GM21619 (cell line): Measurements from ENCODE around the gene IGF1.

Source experiments
- ATAC-seq: cut with Tn5 transposase; IDR thresholded peaks from one replicate; pipeline ENCODE4 v1.9.1; 2021; ENCODE audit not compliant: unreplicated experiment

IGF1 gene

DNA sequence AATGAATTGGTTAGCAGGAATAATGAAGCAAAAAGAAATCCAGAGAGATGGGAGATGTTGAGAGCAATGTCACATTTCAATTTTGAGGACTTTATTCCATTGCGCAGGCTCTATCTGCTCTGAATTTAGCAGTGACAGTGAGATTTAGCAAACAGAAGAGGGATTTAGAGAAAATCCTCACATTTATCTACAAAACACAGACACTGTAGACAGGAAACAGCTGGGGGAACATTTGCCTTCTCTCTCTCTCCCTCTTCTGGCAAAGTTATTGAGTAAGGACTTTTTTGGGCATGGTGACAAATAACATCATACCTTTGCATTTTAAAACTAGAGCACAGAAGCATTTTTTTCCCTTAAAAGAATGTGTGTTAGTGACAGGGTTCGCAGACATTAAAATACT lies at the start of gene IGF1:
IGF1 (minus strand) TSS at position 158 of the 400 bp plus-strand sequence. CDS start 182 bp downstream, outside the sequence.
- ATAC-seq: no peak

DNA sequence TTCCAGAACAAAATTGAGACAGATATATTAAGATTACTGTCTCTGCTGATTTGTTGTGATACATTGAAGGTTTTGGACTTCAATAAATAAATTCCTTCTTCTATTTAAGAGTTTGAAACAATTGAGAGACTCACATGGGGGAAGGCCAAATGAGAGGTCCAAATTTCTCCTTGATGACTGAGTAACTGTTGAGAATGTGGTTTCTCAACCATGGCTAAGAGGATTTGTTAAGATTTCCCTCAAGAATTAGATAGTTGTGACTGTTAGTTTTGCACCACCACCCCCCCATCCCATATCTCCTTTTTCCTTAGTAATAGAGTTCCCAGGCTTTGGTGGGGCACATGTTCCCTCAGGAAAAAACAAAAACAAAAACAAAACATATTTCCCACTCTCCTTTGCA lies 47.7 kb upstream of the IGF1 start:
- no peak for ATAC-seq

DNA sequence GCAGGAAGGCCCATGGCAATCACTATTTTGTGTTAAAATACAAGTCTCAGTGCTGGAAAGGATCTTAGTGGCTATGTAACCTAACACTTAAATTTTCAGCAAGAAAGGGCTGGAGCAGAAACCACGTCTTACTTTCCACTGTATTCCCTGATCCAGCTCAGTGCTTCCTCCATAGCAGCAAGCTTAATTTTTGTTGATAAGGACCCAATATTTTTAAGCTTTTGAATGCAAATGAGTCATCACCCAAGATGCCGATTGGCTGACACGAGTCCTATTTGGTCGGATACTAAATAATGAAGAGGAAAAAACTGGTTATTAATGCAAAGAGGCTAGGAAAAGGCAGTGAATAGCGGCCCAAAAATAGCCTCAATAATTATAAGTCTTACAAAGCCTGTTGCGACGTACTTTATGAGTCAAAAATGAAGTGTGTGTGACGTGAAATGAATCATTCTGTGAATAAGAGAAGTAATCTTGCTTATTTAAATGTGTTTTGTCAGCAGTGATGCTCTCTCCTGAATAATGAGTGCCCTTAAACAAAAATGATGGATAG lies 46.9 kb upstream of the IGF1 start:
- ATAC-seq: no peak

DNA sequence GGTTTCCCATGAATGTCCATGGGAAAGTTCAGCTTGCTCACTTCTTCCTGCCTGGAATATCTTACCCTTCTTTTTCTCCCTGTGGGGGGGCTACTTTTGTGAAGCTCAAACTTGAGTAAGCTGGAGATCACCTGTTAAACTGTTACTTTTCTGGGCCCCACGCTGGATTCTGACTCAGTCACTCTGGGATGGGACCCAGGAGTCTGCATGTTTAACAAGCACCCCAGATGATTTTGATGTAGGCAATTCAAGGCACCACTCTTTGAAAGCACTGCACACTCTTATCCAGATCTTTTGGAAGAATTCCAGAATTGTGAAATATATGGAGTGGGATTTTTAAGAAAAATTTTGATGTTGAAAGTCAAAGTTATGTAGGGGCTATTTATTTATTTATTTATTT lies 46.3 kb upstream of the IGF1 start:
- ATAC-seq: no peak

DNA sequence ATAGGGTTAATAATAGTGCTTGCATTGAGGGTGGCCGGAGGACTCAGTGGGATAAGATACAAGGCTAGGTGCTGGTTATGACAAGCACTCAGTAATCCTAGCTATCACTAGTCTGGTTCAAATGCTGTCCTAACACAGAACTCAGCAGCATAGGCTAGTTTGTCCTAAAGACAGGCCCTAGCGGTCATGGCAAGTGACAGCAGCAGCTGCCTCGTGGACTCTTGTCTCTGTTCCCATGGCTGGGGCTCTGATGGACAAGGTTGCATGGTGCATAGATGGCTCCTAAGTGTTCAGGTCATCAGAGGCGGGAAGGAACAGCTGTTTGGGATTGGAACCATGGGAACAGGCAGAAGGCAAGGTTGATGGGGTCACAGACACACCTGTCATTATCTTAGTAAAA lies 42.4 kb upstream of the IGF1 start:
- no peak for ATAC-seq

DNA sequence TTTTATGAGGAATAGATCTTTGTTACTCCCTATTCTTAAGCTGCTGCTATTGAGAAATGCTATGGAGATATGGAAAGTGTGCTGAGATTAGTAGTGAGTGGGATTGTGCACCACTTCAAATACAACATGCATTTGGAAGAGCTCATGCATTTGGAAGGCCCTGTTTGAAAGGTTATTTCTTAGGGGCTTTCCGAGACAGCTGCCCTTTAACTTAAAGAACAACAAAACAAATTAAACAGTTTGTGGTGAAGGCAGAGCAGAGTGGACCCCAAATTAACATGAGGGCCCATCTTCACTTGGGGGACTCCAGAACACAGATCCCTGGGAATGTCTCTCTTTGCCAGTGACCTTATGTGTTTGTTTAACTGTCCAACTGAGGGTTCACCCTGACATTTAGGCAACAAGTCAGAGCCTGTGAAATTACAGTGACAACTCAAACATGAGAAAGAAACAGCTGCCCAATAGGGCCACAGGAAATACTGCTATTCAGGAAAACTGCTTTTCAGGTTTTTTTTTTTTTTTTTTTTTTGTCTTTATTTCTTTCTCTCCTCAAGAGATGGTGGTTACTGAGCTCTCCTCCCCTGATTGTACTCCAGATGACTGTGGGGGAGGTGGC lies 41.4 kb upstream of the IGF1 start:
- ATAC-seq: no peak

DNA sequence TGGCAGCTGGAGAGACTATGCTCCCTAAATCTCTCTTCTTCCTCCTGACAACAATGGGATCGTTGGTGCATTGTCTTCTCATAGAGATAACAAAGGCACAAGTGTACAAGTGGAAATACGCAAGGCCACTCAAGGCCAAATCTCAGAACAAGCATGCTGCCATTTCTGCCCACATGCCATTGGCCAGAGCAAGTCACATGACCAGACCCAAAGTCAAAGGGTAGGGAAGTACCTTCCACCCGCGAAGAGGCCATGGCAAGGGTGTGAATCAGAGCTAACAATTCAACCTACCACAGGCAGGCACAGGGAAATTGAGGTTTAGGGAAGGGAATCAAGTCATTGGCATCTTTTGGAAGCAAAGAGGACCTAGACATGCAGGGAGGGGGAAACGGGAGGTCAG lies 38.5 kb upstream of the IGF1 start:
- no peak for ATAC-seq

DNA sequence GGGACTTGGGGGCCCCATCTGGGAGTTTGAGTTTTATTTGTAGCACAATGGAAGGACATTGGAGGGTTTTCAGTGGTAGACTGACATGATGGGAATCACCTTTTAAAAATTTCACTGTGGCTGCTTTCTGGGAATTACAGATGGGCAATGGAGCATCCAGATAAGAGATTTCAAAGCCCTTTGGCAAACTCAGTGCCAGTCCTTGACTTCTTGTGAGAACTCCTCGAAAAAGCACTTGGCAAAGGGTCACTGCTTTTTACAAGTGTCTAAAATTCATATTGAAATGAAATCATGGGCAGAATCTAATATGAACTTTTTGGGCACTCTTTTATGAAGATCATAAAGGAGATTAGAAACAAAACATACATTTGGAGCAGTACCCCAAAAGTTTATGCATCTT lies 34.3 kb upstream of the IGF1 start:
- no peak for ATAC-seq

DNA sequence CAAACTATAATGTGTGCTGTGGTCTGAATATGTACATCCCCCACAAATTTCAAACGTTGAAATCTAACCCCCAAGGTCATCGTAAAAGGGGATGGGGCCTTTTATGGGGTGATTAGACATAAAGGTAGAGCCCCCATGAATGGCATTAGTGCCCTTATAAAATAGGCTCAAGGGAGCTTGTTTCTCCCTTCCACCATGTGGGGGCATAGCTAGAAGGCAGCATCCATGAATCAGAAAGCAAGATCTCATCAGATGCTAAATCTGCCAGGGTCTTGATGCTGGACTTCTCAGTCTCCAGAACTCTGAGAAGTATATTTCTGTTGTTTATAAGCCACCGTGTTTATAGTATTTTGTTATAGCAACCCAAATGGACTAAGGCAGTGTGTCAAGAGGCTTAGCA lies 33.4 kb upstream of the IGF1 start:
- ATAC-seq: no peak

DNA sequence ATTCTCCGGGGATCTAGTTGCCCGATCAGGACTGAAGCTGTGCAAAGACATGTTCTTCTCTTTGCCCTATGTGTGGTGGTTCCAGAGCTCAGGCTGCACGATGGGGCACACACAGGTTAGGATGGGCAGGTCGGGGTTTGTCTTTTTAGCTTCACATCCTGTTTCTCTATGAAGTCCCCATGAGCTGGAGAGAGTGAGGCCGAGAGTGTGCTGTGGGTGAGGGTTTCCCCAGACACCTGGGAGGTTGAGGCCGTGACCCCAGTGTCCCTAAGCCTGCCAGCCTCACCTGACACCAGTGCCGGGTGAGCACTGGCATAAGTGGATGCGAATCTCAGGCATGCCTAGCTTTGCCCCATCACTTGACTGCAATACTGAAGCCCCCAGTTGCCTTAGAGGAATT lies 32.9 kb upstream of the IGF1 start:
- ATAC-seq: peak; percentile 88

DNA sequence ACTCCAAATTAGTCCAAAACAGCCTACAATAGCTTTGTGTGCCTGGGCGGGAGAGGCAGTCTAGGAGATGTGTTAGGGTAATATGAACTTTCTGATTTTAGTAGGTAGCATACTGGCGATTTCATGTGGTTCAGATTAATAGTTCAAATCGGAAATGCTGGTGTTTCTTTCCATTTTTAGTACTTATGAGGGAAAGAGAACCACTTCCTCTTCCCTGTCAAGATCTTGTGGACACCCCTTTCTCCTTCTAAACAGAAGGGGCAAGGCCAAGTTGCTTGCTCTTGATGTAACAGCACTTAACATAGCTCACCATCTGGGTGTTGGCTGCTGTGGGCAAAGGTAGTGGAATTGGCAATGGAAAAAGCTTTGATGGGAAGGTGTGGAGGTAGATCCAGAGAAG lies 32.2 kb upstream of the IGF1 start:
- no peak for ATAC-seq

DNA sequence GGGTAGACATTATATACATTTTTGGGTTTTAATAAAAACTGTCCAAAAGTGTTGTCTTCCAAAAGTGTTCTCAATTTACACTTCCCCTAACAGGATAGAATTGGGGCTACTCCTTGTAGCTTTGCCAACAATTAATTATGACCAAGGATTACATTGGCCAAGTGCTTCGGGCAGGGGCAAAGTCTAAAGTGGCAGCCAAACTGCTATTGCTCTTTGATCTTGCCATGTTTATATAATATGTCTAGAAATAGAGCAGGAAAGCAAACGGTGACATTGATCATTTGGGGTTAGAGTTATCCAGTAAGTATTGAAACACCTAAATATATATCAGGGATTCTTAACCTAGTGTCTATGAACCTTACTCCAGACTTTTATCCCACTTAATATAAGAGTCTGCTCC lies 31.2 kb upstream of the IGF1 start:
- ATAC-seq: no peak

DNA sequence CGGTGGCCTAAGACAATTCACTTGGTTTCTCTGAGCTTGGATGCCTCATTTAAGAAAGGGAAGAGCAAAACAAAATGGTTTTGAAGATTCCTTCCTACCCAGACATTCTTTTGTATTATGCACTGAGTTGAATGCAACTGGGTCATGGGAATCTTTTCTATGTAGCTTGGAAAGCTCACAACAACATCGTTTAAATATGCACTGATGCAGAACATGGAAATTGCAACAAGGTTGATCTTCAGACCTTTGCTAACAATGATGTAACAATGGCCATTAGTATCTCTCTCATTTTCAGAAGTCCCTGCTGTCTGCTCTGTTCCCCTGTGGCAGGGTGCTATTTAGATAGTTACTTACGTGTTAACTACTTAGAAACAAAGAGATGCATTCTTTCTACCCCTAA lies 30.1 kb upstream of the IGF1 start:
- ATAC-seq: no peak

DNA sequence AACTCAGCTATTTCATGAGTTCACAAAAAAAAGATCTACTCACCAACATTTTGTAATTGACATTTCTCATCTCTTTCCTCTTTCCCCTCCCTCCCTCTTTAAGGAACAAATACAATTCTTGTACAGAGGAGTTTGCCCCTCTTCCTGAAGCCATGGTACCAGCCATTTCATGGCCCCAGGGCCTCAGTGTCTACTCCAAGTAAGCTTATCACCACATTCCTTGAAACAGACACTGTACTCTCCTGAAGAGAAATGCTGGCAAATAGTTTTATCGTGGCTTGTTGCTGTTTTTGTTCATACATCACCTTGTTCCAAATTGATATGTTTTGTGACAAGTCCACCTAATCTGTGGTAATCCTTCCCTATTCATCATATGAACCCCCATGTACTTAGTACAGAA lies 29.7 kb upstream of the IGF1 start:
- ATAC-seq: no peak

DNA sequence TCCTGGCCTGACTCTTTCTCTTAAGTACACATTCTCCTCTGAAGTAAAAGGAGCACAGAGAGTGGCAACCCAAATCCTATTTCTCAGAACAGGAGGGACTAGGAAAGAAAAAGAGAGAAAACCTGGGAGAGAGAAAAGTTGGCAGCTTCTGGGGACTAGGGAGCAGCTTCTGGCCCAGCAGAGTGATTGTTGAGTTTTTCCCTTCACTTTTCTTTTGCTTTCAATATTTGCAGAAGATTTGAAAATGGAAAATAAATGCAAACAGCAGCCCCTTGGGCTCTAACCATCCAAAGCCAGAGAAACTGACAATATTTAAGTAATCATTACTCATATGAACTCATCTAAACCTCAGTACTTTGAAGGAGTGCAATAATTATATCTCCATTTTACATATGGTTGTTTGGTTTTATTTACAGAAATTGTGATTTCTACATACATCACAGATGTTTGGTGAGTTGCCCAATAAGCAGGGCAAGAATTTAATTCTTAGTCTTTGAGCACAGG lies 28.8 kb upstream of the IGF1 start:
- ATAC-seq: no peak

DNA sequence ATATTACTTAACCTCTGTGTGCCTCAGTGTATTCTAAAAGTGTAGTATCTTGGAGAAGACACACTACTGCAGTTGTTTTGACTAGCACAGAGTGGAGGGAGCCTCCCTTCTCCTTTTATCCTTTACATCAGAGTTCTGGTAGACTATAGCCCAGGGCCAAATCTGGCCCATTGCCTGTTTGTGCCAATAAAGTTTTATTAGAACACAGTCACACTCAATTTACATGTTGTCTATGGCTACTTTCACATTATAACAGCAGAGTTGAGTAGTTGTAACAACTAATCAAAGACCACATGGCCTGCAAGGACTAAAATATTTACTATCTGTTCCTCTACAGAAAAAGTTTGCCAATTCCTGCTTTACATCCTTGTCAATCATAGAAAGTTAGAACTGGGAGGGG lies 27.7 kb upstream of the IGF1 start:
- no peak for ATAC-seq

DNA sequence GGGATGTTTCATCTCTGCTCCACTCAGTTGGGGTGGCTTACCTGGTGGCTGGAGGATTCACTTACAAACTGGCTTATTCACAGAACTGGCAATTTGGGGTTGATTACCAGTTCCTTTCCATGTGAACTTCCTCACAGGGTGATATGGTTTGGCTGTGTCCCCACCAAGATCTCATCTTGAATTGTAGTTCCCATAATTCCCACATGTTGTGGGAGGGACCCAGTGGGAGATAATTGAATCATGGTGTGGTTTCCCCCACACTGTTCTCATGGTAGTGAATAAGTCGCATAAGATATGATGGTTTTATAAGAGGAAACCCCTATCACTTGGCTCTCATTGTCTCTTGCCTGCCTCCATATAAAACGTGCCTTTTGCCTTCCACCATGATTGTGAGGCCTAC lies 26.9 kb upstream of the IGF1 start:
- no peak for ATAC-seq

DNA sequence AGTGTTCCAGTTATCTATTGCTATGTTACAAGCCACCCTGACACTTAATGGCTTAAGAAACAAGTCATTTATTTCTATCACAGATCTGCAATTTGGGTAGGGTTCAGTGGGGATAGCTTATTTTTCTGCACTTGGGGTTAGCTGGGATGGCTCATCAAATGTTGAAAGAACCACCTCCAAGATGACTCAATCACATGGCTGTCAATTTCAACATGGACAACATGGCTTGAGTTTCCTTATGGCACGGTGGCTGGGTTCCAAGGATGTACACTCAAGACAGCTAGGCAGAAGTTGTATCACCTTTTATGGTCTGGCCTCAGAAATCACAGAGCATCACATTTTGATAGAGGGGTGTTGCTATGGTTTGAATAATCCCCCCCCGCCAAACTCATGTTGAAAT lies 24.5 kb upstream of the IGF1 start:
- no peak for ATAC-seq

DNA sequence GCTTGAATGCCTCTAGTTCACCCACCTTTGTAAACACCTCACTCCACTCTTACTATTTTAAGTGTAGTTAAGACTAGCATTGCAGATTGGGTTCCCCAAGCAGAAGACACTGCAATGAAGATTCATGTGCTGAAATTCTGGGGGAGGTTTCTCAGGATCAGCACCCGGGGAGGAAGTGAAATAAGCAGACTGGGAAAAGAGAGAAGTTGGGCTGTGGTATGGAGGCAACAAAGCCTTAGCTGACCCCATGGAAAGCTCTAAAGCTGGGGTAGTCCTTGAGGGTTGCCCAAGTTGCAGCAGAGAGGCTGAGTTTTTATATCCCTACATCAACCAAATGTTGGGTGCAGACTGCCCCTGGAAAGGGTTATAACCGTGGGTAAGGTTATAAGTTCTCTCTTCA lies 23.9 kb upstream of the IGF1 start:
- ATAC-seq: no peak

DNA sequence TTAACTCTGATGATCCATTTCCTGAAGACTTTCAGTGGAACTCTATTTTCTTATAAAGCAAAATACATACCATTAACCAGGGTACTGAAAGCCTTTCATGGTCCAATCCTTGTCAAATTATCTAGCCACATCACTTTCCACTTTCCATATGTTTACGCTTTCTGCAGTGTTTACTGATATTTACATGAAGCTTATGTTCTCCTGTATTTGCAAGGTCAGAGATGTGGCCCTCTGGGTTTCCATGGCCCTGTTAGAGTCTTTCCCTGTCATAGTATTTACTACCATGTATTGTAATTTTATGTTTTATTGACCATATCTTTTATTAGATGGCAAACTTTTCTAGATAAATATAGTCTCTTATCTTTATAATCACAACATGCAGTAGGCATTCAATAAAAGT lies 23.5 kb upstream of the IGF1 start:
- ATAC-seq: no peak

DNA sequence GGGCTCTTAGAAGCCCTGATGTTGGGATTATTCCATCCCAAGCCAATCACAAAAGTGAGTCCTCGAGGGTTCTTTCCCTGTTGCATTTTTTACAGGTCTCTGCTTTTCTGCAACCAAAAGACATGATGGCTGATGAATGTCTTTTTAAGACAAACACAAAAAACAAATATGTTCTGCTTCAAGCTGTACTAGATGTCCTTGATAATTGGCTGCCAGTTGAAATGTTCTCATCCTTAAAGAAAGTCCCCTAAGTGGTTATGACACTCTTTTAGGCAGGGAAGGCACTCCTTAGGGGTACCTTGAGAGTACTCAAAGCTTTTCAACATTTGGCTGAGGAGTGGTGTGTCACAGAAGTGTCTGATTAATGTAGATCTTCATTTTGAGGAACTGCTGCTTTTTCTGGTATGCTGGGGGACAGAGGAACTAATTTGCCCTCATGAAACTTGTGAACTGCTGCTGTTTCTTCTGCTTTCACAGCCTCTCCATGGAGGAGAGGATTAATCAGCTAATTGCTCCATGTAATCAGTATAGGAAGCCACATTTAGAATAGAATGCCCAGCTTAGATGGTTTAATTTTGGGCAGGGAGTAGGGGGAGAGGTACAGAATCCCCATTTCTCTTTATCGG lies 22.8 kb upstream of the IGF1 start:
- ATAC-seq: peak; percentile 66

DNA sequence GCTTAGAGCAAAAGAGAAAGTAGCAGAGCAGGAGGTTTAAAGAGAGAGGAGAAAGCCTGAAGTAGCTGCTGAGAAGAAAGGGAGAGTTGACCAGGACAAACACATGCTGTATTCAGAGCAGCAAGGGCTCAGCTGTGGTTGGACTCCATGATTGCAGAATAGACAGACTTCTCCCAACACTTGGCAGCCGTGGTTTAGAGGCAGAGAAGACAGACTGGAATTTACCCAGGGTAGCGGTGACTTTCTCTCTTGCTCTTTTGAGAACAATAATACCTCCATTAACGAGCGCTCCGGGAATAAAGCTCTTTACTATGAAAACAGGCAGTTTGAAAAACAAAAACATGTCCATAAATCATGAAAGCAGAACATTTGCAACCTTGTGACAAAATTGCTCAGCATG lies 21.4 kb upstream of the IGF1 start:
- ATAC-seq: no peak

DNA sequence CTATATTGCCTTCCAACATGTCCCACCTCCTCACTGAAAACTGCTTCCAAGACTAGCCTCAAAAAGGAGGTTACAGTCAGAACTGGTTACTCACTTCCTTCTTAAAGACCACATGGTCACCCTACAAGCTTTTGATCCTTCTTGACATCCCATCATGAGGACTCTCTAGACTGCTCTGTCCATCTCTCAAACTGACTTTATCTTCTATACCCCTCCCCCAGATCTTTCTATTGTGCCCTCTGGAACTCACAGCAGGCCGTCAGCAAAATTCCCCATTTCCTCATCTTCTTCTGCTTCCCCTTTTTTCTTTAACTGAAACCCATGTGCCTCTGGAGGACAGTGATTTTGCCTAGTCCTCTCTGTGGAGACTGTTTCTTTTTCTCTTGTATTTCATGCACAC lies 18.1 kb upstream of the IGF1 start:
- ATAC-seq: no peak
